Vagina (tissue), 2 donors: ENCODE measurements around the gene SGCD.

Experiments
- CTCF ChIP-seq, 3 experiments: fragments of 450-650 bp in 2 of 3; fragments of 200-600 bp in 1 of 3; sonication (generic) in 1 of 3; IDR thresholded peaks; one replicate each; pipeline ENCODE4 v1.5.1; 2017 to 2019; ENCODE audit warnings: antibody characterized with exemption in 3 of 3, mild to moderate bottlenecking in 2 of 3, moderate library complexity in 2 of 3
- POLR2A ChIP-seq, 2 donors: fragments of 450-650 bp; IDR thresholded peaks; one replicate each; pipeline ENCODE4 v1.6.1; 2017; ENCODE audit warnings: antibody characterized with exemption in 2 of 2, mild to moderate bottlenecking in 2 of 2, moderate library complexity in 2 of 2

GRCh38 chr5:156778752-156779151 lies 451.8 kb downstream of the SGCD start:
- TF ChIP-seq CTCF (IDR thresholded peaks at IDR 0.05) (no peak), POLR2A (IDR thresholded peaks at IDR 0.05) (no peak)
